ENCODE measurements around the gene TNFSF10.

DNA sequence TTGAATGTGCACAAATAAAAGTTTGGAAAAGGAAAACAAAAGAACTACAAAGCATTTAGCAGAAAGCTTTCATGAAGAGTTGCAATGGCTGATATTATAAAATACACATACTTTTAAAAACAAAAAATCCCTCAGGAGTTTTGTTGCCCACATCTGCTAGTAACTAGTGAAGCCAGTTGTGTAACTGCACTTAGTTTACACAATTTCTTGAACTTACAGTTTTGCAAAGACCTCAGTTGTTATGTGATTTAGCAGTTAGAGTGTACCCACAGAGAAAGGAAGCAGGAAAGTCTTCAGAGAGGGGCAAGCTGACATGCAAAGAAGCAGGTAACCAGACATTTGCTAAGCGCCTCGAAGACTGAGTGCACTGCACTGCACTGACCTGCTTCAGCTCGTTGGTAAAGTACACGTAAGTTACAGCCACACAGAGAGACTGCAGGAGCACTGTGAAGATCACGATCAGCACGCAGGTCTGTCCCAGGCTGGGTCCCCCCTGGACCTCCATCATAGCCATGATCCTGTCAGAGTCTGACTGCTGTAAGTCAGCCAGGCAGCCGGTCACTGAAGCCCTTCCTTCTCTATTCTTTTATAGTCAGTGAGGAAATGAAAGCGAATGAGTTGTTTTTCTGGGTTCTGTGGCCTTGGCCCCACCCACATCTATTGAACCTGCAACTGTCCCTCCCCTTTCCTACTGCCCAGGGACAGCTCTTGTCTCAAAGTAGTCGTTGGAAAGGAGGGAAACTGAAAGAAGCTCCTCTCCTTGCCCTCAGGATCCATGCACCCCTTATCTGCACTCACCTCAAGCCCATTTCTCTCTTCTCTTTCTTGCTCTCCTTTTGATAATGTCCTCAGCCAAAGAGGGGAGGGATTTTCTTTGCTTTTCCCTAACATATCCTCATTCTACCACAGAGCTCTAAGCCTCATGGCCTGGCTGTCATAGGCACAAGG lies at the start of gene TNFSF10:
- TF ChIP-seq POLR2A (IDR thresholded peaks at IDR 0.05) (peak in 1 of 2 donors; percentile 57), EP300 (IDR thresholded peaks at IDR 0.05) (peak in 1 of 2 donors; percentile 85)

Data from tibial nerve (tissue), 3 donors.